Activated naive CD4-positive, alpha-beta T cell treated with anti-CD3 and anti-CD28 coated beads, Interleukin-2, amount 10 ng/mL, durations not matched to agents 7 days and 5 days (primary cell): ENCODE results near the gene GPATCH2L.

ENCODE experiments used
- CTCF ChIA-PET: fragments of 350-600 bp; sonication (Branson Sonifier 250); formaldehyde crosslinking; loops from one replicate; lab custom pipeline; 2021; ENCODE audit warnings: antibody characterized with exemption; lab: Charles Lee
- DNase-seq: peaks from one replicate; pipeline ENCODE4 v3.0.0-alpha.2; 2020
- H3K27ac Mint-ChIP-seq: one replicate; pipeline ENCODE4 v1.8.0; 2021; ENCODE audit warnings: mild to moderate bottlenecking, moderate library complexity, mixed read lengths
- H3K27me3 Mint-ChIP-seq: one replicate; pipeline ENCODE4 v1.8.0; 2021; ENCODE audit warnings: mild to moderate bottlenecking, mixed read lengths
- H3K36me3 Mint-ChIP-seq: one replicate; pipeline ENCODE4 v1.8.0; 2021; ENCODE audit warnings: mixed read lengths
- H3K4me1 Mint-ChIP-seq: one replicate; pipeline ENCODE4 v1.8.0; 2021; ENCODE audit warnings: mixed read lengths
- H3K4me3 Mint-ChIP-seq: one replicate; pipeline ENCODE4 v1.8.0; 2021; ENCODE audit warnings: mild to moderate bottlenecking, moderate library complexity, mixed read lengths
- H3K9me3 Mint-ChIP-seq: one replicate; pipeline ENCODE4 v1.8.0; 2021; ENCODE audit warnings: mixed read lengths

GPATCH2L gene

DNA sequence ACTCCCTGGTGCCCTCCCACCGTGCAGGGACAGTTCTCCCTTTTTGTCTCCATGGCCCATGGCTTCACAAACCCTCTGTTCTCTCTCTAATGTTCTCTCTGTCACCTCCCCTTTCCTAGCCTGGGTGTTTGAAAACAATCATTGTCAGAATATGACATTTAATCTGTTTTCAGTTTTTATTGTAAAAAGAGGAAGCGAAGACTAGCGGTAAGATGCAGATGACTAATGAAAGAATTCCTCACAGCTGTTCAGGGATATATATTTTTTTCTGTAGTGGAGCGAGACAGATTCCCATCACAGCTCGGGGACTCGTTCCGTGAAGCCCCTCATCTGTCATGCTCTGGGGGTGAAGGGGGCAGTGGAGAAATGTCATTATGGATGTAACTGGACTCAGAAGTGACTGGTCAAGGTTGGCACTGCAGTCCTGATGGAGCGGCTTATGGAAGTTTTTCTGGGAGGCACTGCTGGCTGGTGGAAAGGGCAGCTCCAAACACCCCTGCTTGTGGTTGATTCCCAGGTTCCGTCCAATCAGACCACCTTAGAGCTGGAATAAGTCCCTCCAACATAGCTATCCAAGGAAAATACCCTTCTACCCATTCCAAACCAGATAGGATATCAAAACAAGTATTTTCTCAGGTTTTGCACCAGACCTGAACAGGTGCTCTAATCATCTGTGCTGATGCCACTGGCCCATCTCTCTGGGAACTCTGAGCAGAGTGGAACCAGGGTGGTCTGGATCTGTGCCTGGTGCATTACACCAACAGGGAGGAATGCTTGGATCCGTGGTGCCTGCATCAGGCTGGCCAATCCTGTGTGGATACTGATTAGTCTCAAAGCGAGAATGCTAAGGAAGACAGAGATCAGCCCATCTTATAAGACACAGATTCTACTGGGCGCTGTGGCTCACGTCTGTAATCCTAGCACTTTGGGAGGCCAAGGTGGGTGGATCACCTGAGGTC is 84.7 kb downstream of the GPATCH2L start:
- Mint-ChIP-seq H3K9me3 (peaks cover 11% of the 10 kb centered on the region), H3K27me3 (no peaks in the 10 kb centered on the region), H3K4me1 (no peaks in the 10 kb centered on the region), H3K36me3 (no peaks in the 10 kb centered on the region), H3K27ac (no peak overlapping the region), H3K4me3 (no peak overlapping the region)
- DNase-seq: no peak
- CTCF ChIA-PET: interaction anchor here (0.6 kb wide), 1 partner anchor 115 kb away, joined by 3 read pairs; no protein-coding TSS in a partner anchor

DNA sequence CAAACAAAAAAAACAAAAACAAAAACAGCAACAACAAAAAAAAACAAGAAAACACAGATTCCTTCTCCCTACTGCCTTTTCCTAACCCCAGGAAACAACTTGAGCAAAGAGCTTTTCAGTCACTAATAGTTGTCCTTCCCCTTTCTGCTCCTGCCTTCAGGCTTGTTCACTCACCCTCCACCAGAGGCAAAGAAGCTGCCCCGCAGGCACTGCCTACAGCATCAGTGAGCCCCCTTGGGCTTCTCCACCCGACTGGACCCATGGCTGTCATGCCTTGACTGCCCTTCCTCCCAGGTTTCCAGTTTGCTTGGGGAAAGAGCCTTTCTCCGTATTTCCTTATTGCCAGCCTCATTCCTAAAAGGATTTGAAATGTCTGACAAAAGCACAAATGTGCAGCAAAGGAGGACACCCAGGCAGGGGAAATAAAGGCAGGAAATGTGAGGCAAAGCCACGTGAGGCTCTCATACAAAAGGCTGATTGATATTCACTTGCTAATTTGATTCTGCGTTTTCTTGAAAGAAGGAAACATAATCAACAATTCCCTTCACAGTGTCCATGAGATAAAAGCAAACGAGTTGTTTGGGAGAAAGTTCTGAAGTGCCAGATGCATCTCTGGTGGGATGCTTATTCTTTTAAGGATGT is 85.7 kb downstream of the GPATCH2L start:
- CTCF ChIA-PET: no interaction called here
- Mint-ChIP-seq H3K36me3 (no peaks in the 10 kb centered on the region), H3K27me3 (no peaks in the 10 kb centered on the region), H3K9me3 (peaks cover 18% of the 10 kb centered on the region), H3K4me1 (no peaks in the 10 kb centered on the region), H3K4me3 (no peak overlapping the region), H3K27ac (no peak overlapping the region)
- DNase-seq: no peak

DNA sequence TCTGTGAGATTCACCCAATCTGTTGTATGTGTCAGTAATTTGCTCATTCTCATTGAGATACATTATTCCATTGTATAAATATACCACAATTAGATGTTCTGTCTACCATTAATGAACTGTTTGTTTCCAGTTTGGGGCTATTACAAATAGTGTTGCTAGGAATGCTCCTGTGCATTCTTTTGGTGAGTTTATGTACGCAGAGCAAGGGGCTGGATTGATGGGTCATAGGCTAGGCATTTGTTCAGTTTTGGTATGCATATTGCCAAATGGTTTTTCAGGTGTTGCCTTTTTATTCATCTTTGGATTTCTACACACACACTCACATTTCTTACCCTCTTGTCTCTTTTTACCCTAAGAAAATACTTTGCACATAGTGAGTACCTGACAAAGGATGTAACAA is 93.4 kb downstream of the GPATCH2L start:
- Mint-ChIP-seq H3K27ac (no peak overlapping the region), H3K36me3 (no peaks in the 10 kb centered on the region), H3K9me3 (peaks cover 21% of the 10 kb centered on the region), H3K27me3 (no peaks in the 10 kb centered on the region), H3K4me1 (no peaks in the 10 kb centered on the region), H3K4me3 (no peak overlapping the region)
- DNase-seq: no peak
- CTCF ChIA-PET: no interaction called here

DNA sequence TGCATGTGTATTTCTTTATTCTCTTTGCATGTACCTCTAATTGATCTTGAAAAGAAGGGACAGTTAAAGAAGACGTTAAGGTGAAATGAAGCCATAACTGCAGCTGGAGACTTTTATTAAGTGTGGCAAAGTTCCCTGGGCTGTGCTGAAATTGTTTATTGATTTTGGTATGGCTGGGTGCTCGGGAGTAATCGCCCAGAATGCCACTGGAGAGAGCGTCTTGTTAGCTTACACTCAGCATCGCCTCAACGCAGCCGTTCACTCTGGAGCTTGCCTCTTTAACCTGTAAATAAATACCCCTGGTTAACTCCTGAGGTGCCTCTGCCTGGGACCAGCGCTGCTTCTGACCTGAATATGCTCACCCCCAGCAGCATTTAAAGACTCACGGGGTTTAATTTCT is 98.6 kb downstream of the GPATCH2L start:
- no peaks in the 10 kb centered on the region for H3K9me3 Mint-ChIP-seq
- no peak for DNase-seq
- no peak overlapping the region for H3K4me3 Mint-ChIP-seq
- CTCF ChIA-PET: no interaction called here
- no peaks in the 10 kb centered on the region for H3K4me1 Mint-ChIP-seq
- no peak overlapping the region for H3K27ac Mint-ChIP-seq
- H3K27me3 Mint-ChIP-seq: peaks cover 3% of the 10 kb centered on the region
- H3K36me3 Mint-ChIP-seq: no peaks in the 10 kb centered on the region

DNA sequence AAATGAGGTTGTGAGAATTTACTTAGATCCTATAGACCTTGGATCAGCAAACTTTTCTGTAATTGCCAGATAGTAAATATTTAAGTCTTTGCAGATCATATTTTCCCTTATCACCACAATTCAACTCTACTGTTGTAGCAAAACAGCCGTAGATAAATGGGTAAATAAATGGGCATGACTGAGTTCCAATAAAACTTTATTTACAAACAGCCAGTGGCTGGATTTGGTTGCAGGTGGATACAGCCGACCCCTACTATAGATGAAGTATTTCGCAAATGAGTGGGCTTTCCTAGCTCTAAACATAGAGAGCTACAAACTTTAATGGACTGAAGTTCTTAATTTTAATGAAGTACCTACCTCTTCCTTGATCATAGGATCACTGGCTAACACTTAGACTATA is 100.7 kb downstream of the GPATCH2L start:
- CTCF ChIA-PET: no interaction called here
- DNase-seq: no peak
- no peak overlapping the region for H3K4me3 Mint-ChIP-seq
- no peaks in the 10 kb centered on the region for H3K9me3 Mint-ChIP-seq
- H3K27ac Mint-ChIP-seq: no peak overlapping the region
- no peaks in the 10 kb centered on the region for H3K4me1 Mint-ChIP-seq
- H3K36me3 Mint-ChIP-seq: no peaks in the 10 kb centered on the region
- H3K27me3 Mint-ChIP-seq: peaks cover 3% of the 10 kb centered on the region

DNA sequence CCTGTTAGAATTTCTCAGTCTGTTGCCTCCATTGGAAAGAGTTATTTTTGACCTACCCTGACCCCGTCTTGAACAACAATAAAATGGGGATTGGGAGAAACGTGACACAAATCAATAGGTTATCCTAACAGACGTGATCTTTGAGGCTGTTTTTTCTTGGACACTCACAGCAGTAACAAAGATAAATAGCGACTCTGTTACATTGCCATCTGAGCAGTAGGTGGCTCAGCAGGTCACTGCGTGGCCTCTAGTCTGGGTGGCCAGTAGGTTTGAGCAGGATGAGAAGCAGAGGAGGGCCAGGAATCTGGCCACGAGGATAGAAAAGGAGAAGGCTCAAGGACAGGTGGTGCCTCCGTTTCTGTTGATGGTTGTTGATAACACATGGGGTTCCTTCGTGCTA is 101.4 kb downstream of the GPATCH2L start:
- H3K9me3 Mint-ChIP-seq: no peaks in the 10 kb centered on the region
- H3K4me3 Mint-ChIP-seq: no peak overlapping the region
- H3K36me3 Mint-ChIP-seq: no peaks in the 10 kb centered on the region
- no peaks in the 10 kb centered on the region for H3K4me1 Mint-ChIP-seq
- H3K27ac Mint-ChIP-seq: no peak overlapping the region
- CTCF ChIA-PET: no interaction called here
- no peak for DNase-seq
- H3K27me3 Mint-ChIP-seq: peaks cover 3% of the 10 kb centered on the region

DNA sequence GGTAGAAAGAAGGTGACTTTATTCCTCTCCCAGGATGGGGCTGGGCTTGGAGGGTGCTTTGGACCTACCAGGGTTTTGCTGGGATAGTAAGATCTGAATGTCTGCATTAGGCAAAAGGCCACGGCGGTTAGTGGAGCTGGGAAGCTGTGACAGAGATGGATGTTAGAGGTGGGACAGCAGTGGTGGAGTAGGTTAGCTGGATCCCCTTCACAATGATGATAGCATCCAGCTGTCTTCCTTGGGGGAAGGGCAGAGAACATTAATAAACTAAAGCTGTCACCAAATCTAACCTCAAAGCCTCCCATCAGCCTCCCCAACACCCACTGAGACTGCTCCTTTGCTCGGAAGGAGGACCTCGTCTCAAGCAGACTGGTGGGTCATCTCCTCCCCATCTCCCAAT is 104.8 kb downstream of the GPATCH2L start:
- Mint-ChIP-seq H3K9me3 (no peaks in the 10 kb centered on the region), H3K36me3 (no peaks in the 10 kb centered on the region), H3K4me3 (no peak overlapping the region), H3K4me1 (no peaks in the 10 kb centered on the region), H3K27ac (no peak overlapping the region), H3K27me3 (no peaks in the 10 kb centered on the region)
- no peak for DNase-seq
- CTCF ChIA-PET: interaction anchor here (1.2 kb wide), 1 partner anchor 131 kb away, joined by 3 read pairs; no protein-coding TSS in a partner anchor

DNA sequence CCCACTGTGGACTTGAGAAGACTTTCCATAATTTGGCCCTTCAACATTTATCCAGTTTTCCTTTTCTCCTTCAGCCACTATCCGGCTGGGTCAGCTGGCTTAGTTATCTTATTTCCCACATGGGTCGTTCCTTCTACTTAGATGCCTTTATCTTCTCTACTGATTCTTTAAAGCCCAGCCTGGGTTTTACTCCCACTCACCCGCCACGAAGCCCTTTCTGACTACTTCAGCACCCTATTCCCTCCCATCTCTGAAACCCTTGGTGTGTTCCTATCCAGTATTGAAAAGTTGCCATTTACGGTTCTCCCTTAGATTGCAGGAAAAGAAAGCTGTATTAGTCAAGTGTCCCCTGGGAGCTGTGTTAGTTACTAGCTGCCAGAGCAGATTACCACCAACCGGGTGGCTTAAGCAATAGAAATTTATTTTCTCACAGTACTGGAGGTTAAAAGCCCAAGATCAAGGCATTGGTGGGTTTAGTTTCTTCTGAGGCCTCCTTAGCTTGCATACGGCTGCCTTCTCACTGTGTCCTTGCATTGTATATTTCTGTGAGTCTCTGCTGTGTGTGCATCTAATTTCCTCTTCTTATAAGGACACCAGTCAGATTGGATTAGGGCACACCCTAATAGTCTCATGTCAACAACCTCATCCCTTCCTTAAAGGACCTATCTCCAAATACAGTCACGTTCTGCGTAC is 105.5 kb downstream of the GPATCH2L start:
- Mint-ChIP-seq H3K9me3 (no peaks in the 10 kb centered on the region), H3K27me3 (no peaks in the 10 kb centered on the region), H3K27ac (no peak overlapping the region), H3K4me1 (no peaks in the 10 kb centered on the region), H3K36me3 (no peaks in the 10 kb centered on the region), H3K4me3 (no peak overlapping the region)
- no peak for DNase-seq
- CTCF ChIA-PET: interaction anchor here (1.2 kb wide), 1 partner anchor 130 kb away, joined by 3 read pairs; no protein-coding TSS in a partner anchor

DNA sequence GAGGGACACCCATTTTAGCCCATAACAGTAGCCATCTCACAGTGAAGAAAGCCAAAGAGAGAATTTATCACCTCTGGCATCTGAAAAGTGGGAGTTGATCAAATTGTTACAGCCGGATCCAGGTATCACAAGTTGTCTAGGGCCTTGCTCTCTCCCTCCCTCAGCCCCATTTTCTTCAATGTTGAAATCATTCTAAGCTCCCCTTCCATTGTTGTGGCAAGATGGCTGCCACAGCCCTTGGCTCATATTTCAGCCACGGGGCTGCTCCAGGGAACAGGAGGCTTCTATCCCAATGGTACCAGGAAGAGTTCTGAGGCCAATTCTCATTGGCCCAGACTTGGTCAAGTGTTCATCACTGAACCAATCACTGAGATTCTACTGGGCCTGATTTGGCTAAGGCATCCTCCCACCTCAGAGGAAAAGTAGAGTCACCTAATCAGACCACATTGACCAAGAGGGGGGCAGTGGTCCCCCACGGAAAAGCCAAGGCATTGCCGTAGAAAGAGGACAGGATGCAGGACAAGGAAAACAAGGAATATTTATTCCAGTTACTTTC is 106.2 kb downstream of the GPATCH2L start:
- no peak overlapping the region for H3K4me3 Mint-ChIP-seq

DNA sequence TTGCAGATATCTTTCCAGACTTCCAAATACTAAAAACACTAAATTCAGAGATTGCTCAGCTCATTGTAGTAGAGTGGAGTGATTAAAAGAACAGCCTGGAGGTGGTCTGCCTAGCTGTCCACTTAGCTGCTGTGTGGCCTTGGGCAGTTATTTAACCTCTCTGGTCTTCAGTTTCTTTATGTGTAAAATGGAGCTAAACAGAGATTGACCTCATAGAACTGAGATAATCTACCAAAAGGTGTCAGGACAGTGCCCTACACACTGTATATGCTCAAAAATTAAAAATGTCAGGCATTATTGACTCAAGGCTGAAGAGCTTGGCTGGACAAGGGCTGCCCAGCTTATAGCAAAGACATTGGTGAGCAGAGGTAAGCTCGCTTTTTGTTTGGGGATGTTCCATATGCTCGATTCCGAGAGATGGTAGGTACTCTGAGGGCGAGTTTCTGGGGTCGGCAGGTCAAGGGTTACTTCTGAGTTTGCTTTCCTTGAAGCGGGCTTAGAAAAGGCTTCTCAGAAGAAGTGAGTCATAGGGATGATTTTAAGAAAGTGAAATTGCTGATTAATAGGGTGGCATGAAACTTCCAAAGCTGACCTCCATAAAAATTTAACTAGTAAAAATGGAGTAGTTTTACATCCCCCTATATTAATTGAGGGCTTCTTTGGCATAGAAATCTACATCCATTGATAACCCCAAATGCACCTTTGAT is 107.5 kb downstream of the GPATCH2L start:
- no peaks in the 10 kb centered on the region for H3K9me3 Mint-ChIP-seq
- H3K27me3 Mint-ChIP-seq: no peaks in the 10 kb centered on the region
- CTCF ChIA-PET: interaction anchor here (0.6 kb wide), 1 partner anchor 232 kb away, joined by 3 read pairs; no protein-coding TSS in a partner anchor
- H3K36me3 Mint-ChIP-seq: no peaks in the 10 kb centered on the region
- H3K4me1 Mint-ChIP-seq: no peaks in the 10 kb centered on the region
- H3K27ac Mint-ChIP-seq: no peak overlapping the region
- DNase-seq: no peak
- H3K4me3 Mint-ChIP-seq: no peak overlapping the region

More for the DNA sequence above, 106.2 kb downstream of the GPATCH2L start:
- Mint-ChIP-seq H3K9me3 (no peaks in the 10 kb centered on the region), H3K4me1 (no peaks in the 10 kb centered on the region), H3K27ac (no peak overlapping the region), H3K36me3 (no peaks in the 10 kb centered on the region), H3K27me3 (no peaks in the 10 kb centered on the region)
- DNase-seq: no peak
- CTCF ChIA-PET: no interaction called here

DNA sequence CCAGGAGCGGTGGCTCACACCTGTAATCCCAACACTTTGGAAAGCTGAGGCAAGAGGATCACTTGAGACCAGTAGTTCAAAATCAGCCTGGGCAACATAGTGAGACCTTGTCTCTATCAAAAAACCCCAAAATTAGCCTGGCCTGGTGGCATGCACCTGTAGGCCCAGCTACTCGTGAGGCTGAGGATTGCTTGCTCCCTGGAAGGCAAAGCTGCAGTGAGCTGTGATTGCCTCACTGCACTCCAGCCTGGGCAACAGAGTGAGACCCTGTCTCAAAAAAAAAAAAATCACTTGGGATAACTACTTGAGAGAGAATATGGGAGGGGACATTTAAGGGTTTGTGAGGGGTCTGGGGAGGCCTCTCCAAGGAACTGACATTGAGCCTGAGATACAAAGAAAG is 109.0 kb downstream of the GPATCH2L start:
- no peak overlapping the region for H3K4me3 Mint-ChIP-seq
- no peak for DNase-seq
- no peak overlapping the region for H3K27ac Mint-ChIP-seq
- H3K36me3 Mint-ChIP-seq: no peaks in the 10 kb centered on the region
- CTCF ChIA-PET: interaction anchor here (1.5 kb wide), 1 partner anchor 9 kb away, joined by 3 read pairs; no protein-coding TSS in a partner anchor
- no peaks in the 10 kb centered on the region for H3K4me1 Mint-ChIP-seq
- no peaks in the 10 kb centered on the region for H3K9me3 Mint-ChIP-seq
- H3K27me3 Mint-ChIP-seq: no peaks in the 10 kb centered on the region

DNA sequence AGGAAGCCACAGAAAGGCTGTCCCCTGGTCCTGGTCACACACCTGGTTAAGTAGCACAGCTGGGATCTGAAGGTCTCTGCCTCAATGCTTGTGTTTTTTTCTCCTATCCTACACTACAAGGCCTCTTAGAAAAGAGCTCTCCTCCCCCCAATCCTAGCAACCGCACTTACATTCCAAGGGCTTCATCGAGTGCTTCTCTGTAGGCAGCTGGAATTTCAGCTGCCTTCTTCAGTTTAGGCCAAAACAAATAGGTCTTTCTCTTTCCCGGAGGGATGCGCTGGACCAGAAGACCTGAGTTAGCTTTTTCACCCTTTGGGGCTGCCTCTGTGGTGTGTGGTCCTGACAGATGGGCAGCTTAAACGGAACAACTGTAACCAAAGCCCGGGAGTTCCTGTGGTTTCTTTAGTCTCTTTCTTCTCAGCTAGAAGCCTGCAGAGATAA is 109.7 kb downstream of the GPATCH2L start:
- H3K9me3 Mint-ChIP-seq: no peaks in the 10 kb centered on the region
- H3K27ac Mint-ChIP-seq: no peak overlapping the region
- H3K27me3 Mint-ChIP-seq: no peaks in the 10 kb centered on the region
- CTCF ChIA-PET: interaction anchor here (0.8 to 1.0 kb wide), 2 partner anchors 31 to 41 kb away, joined by 3 read pairs; no protein-coding TSS in a partner anchor
- no peaks in the 10 kb centered on the region for H3K4me1 Mint-ChIP-seq
- no peak overlapping the region for H3K4me3 Mint-ChIP-seq
- no peak for DNase-seq
- no peaks in the 10 kb centered on the region for H3K36me3 Mint-ChIP-seq

DNA sequence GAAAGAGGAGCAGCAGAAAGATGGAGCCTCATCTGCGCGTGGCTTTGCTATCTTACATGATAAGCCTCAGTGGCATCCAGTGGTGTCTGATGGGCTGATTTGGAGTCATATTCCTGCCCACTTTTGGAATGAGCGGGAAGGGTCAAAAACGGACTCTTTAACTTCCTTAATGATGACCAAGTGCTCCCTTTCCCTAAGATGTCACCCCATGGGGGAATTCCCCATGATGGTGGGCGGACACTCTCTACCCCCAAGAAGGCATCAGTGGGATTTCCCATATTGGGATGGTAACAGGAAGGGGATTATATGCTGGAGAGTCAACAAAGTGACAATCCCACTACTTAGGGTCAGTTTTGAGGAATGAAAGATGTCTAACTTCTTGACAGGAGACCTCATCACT is 110.9 kb downstream of the GPATCH2L start:
- Mint-ChIP-seq H3K4me3 (no peak overlapping the region), H3K36me3 (no peaks in the 10 kb centered on the region), H3K27ac (no peak overlapping the region), H3K9me3 (no peaks in the 10 kb centered on the region), H3K27me3 (peaks cover 7% of the 10 kb centered on the region), H3K4me1 (peaks cover 2% of the 10 kb centered on the region)
- DNase-seq: no peak
- CTCF ChIA-PET: no interaction called here
